Activated effector memory CD4-positive, alpha-beta T cell treated with anti-CD3 and anti-CD28 coated beads, Interleukin-2, amount 50 U/mL, for 16 hours (primary cell): ENCODE data around the gene NIPAL3.
A peak's percentile ranks its signal among the peaks of the same experiment; 100 is the strongest.
"Not testable (repeated sequence)": the region's sequence is repeated elsewhere in the genome, so short reads cannot be mapped to it uniquely, and the experiment has no call there.

Experiments used
- DNase-seq: peaks from one replicate; pipeline ENCODE4 v3.0.0-alpha.2; 2020

The NIPAL3 gene

DNA sequence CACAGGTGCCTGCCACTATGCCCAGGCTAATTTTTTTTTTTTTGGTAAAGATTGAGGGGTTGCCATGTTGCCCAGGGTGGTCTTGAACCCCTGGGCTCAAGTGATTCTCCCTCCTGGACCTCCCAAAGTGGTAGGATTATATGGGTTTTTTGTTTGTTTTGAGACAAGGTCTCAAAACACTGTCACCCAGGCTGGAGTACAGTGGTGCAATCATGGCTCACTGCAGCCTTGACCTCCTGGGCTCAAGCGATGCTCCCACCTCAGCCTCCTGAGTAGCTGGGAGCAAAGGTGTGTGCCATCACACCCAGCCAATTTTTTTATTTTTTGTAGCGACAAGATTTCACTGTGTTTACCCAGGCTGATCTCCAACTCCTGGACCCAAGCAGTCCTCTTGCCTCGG, 78.2 kb downstream of the NIPAL3 start:
- no peak for DNase-seq

DNA sequence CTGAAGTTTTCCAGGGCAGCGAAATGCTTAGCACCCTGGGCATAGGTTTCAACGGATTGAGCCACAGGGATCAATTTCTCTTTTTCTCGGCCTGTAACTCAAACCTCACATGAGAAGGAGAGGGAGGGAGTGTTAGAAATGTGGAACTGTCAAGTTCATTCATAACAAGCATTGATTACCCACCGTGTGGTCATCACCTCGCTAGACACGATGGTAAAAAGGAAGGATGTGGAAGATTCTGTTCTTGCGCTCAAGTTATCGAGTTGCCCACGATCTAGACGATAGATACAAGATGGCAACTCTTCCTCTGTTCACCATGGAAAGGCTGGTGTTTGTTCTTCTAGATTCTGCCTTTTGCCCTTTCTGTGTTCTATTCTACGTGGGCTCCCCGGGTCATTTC, 83.0 kb downstream of the NIPAL3 start:
- no peak for DNase-seq

DNA sequence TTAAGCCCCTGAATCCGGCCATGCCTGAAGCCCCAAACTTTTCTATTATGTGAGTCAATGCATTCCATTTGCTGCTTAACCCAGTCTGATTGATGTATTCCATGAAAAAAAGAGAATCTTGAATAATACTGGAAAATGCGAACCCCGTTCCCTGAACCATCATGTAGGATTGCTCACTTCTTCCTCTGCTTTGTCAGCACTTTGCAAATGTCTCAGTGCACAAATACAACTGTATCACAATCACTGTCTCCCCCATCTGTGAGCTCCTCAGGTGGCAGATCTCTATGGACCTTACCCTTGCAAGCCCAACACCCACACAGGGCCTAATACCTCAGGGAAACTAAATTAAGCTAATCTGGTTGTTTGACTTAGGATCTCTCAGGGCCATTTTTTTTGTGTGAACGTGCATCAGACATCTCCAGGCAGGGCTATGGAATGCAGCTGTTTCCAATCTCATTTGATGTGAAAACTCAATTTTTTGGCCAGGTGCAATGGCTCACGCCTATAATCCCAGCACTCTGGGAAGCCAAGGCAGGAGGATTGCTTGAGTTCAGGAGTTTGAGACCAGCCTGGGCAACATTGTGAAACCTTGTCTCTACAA, 84.9 kb downstream of the NIPAL3 start:
- DNase-seq, result peak; percentile 53

DNA sequence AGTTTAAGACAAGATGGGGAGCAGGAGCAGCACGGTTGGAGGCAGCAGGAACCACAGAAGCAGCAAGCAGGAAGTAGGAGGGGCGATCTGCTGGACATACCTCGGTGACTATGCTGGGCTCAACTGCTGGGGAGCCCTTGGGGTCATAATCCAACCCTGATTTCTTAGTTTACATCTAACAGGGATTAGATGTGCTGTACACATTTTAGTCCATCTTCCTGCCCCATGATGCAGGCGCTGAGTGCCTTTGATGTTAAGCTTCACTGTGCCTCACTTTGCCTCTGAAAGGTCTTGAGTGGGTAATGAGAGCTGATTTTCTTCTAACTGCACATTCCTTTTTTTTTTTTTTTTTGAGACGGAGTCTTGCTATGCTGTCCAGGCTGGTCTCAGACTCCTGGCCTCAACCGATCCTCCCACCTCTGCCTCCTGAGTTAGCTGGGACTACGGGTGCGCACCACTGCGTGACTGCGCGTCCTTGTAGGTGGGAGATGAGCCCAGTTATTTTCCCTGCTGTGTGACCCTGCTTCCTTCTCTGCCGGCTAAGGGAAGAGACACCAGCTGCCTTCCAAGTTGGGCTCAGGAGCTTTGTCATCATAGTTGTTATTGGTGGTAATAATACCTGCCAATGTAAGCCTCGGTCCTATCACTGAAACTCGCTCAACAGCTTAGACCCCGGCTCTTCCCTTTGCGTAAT, 85.9 kb downstream of the NIPAL3 start:
- DNase-seq, result peak; percentile 78

DNA sequence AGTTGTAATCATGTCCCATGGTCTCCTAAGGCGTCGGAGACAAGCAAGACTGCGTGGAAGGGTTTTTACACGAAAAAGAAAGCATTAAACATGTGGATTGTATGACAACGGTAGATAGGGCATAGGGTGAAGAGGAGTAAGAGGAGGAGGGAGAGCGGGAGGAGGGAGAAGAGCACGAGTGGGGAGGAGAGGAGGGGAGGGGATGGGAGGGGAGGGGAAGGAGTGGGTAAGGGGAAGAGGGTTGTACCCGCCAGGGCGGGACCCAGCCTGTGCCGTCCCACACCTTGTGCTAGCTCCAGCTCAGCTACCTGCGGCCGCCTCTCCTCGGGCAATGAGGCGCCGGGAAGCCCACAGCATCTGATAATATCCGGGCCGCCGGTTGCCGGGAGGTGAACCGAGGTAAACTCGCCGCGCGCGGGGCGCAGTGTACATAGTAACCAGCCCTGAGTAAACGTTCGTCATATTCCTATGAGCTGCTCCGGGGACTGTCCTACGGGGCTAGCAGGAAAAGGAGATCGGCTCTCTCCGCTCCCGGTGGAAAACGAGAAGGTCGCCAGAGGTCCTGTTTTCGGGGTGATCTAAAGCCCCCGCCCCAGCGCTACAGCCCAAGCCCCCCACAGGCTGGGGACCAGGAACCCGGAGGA, 86.6 kb downstream of the NIPAL3 start:
- peak; percentile 93 for DNase-seq

DNA sequence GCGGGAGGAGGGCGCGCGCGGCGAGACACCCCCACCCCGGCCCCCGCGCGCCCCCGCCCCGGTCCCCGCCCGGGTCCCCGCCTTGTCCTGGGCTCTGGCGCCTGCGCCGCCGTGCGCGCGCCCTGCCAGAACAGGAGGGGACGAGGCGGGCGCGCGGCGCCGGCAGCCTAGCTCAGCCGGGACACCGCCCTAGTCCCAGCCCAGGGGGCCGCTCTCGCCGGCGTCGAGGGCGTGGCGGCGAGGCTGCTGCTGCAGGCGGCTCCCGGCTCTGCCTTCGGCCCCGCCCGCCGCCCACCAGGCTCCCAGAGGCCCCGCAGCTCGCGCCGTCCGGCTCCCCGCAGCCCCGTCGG, 87.1 kb downstream of the NIPAL3 start, which contains the start of gene RCAN3:
Gene RCAN3, plus strand, starts transcription at position 128 of the 350 bp plus-strand sequence. CDS start 11,537 bp downstream, outside the sequence.
- DNase-seq, result peak; percentile 96

DNA sequence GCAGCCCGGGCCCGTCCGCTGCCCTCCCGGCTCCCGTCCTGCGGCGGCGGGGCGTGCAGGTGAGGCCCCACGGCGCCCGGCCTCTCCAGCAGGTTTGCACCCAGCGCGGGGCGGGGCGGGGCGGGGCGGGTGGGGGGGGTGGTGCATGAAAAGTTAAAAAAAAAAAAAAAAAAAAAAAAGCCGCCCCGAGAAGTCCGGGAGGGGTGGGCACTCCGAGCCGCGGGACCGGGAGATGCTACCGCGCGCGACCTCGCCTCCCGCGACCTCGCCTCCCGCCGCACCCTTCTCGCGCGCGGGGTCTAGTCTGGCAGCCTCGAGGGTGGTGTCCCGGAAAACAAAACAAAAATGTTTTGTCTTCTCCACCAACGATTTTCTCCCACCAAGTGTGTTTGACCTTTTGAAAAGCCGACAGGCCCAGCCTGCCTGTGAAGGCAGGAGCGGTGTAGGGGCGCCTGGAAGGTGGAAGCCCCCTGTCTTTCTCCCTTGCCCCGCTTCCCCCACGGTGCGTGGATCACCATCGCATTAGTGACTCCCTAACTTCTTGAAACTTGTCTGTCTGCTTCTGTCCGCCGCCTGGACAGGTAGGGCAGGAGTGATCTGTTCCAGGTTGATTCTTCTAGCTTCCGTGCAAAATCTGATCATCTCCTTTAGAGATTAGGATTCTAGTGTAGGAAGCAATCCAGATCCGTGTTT, 87.6 kb downstream of the NIPAL3 start:
- DNase-seq, result peak; percentile 78

DNA sequence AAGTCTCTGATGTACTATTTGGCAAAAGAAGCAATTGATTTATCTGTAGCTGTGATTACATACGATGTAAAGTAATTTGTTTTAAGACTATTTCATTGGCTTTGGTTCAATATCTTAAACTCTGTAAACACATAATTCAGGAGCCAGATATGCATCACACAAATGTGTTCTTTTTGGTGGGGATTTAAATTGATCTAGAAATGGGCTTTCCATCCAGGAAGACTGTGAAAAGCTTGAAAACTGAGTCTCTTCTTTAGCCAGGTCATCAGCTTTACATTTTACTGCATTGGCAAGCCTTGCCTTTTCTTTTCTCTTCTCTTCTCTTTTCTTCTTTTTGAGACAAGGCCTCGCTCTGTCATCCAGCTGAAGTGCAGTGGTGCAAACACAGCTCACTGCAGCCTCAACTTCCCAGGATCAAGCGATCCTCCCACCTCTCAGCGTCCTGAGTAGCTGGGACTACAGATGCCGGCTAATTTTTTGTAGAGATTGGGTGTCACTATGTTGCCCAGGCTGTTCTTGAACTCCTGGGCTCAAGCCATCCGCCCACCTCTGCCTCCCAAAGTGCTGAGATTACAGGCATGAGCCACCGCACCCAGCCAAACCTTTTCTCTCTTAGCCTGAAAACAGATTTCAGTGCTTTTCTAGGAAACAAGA, 88.4 kb downstream of the NIPAL3 start:
- peak; percentile 71 for DNase-seq

DNA sequence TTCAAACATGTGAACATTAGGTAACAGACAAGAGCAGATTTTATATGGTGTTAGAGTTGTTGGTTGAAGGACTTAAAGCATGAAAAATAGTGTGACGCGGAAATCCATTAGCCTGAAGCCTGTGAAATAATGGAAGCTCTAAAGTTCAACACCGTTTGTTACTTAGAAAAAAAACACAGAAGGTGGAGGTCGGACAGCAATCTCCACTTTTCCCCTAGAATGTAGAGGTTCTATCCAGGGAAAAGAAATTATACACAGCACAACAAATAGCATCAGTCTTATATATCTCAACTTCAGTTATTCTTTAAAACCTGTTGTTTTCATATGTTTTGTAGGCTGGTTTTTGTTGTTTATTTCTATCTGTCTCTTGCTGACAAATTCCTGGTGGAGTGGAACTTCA, 89.0 kb downstream of the NIPAL3 start:
- DNase-seq, result no peak

DNA sequence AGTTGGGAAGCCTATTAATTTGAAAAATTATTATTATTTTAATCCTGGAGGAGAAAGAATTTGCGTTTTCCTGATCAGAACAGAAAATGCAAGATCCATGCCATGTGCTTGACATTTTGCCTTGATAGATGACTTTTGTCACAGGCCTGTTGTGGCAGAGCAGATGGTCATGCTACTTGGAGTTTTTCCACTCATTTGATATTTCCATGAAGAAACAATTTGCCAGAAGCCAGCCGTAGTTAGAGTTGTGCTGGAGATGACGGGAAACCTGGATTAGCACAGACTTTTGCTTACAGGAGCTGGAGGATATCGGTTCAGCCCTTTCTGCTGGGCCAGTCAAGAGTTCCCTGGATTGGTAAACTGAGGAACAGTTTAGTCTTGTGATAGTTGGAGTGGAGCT, 90.2 kb downstream of the NIPAL3 start:
- no peak for DNase-seq

DNA sequence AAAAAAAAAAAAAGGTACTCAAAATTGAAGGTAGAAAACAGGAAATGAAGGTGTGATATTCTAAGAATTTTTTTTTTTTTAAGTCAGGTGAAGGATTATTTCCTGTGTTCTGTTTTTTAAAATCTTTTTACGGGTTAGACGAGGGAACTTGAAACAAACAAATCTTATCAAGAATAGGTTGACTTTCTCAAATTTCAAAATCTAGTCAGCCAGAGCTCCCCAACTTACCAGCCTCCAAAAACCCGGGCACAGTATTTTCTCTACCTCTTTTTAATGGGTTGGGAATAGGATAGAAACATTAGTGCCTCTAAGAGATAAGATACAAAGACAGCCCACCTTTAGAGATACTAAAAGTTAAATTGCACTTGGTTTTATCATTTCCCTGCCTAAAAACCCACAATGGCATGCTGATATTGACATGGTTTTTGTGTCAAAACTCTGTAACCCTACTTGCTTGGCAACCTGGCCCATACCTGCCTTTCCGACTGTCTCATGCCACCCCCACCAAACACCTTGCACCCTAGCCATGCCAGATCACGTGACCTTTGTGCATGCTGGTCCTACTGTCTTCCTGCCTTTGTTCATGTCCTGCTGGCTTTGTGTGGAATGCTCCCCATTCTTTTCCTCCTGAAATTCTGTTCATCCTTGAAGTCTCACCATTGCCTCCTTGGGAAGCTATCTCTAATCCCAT, 91.2 kb downstream of the NIPAL3 start:
- DNase-seq, result peak; percentile 72

DNA sequence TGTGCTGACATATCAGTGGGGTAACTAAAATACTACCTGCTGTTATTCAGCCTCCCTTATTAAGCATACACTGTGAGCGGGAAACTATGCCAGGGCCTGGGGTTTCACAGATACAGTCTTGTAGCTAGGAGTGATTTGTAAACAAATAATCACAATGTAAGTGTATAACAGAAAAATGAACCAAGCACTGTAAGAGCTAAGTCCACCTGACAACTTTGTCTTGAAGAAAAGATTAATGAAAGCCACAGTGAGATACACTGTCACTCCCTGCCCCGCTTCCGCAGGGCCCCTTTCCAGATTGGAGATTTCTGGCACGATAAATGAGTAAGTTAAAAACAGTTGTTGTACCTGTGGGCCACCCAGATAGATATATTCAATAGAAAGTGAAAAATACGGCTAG, 91.8 kb downstream of the NIPAL3 start:
- DNase-seq, result peak; percentile 71

DNA sequence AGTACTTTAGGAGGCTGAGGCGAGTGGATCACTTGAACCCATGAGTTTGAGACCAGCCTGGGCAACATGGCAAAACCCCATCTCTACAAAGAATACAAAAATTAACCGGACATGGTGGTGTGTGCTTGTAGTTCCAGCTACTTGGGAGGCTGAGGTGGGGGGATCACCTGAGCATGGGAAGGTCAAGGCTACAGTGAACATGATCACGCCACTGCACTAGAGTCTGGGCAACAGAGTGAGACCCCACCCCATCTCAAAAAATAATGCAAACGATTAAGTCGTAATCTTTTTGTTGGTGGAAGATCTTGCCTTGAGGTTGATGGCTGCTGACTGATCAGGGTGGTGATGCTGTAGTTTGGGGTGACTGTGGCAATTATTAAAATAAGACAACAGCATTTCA, 93.3 kb downstream of the NIPAL3 start:
- DNase-seq, result no peak

DNA sequence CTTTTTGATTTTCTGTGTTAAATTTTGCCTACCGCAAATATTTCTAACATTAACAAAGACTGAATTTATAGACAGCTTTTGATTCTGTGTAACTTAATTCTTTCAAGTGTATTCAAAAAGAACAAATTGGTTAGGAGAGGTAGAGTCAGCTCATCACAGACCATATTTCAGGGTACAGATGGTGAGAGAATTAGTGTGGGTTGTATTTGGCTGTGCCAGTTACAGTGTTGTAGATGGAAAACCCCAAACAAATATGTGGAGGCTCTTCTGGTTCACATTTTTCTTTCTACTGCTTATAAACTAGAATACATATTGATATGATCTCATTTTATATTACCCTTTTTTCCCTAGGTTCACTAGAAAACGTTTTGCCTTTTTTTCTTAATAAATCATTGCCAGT, 98.1 kb downstream of the NIPAL3 start:
- DNase-seq, result no peak

DNA sequence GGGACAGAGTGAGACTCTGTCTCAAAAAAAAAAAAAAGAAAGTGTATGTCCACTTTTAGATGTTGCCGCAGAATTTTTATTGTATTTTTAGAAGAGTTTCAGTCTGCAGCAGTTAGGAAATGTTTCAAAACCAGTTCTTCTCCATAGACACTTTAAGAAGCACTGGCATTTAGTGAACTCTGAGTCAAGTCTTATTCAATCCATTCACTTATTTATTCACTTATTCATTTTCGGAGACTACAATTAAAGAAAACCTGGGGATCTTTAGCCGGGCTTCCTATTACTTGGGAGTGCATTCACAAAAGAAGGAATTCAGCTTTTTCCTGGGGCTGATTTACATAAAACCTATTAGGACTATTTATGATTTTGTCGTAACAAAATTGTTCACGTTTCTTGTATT, 99.3 kb downstream of the NIPAL3 start:
- no peak for DNase-seq

DNA sequence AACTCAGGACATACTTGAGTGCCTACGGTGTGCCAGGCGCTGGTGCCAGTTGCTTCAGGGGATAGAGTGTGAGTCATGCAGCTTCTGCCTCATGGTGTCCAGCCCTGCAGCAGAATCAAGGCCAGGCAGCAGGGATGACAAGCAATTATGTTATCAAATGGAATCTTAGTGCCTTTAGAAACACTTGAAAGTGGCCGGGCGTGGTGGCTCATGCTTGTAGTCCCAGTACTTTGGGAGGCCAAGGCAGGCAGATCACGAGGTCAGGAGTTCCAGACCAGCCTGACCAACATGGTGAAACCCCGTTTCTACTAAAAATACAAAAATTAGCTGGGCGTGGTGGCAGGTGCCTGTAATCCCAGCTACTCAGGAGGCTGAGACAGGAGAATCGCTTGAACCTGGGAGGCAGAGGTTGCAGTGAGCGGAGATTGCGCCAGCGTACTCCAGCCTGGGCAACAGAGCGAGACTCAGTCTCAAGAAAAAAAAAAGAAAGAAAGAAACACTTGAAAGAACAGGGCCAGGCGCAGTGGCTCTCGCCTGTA, 100.1 kb downstream of the NIPAL3 start:
- DNase-seq, result not testable (repeated sequence)

DNA sequence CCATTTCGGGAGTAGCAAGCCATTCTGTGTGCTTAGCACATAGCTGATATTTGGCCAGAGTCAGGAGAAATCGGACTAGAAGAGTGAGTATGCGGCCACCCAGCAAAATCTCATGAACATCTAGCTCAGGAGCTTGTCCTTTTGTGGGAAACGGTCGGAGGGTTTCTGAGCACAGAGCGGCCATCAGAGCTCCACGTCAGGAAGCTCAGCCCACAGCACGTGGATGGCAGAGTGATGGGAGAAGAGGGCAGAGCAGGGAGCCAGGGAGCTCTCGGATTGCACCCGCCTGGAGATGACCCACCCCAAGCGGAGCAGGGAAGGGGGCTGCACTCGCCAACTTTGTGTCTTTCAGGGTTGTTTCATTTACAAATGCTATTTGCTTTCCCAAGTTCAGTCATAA, 100.9 kb downstream of the NIPAL3 start:
- DNase-seq, result no peak

DNA sequence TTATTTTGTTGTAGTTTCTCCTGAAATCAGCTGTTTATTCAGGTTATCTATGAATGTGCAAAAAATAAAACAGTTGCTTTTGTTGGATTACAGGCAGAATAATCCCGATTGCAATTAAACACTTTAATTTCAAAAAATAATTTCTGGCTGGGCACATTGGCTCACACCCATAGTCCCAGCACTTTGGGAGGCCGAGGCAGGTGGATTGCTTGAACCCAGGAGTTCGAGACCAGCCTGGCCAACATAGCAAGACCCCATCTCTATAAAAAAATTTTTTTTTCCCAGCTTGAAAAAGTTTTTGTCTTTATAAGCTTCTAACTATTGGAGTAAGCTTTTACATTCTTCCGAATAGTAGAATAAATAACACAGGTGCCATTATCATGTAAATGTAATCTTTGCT, 102.3 kb downstream of the NIPAL3 start:
- DNase-seq, result no peak

DNA sequence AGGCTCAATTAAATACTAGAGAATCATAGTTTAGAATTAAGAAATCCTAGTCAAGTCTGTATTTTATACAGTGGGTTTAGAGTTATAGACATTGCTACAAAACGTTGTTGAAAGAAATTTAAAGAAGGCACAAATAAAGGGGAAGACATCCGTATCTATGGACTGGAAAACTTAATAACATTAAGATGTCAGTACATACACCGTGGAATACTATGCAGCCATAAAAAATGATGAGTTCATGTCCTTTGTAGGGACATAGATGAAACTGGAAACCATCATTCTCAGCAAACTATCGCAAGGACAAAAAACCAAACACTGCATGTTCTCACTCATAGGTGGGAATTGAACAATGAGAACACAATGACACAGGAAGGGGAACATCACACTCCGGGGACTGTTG, 104.7 kb downstream of the NIPAL3 start:
- not testable (repeated sequence) for DNase-seq
